Measurements from ENCODE around the gene RCAN1.
A peak's percentile ranks its signal among the peaks of the same experiment; 100 is the strongest.

The RCAN1 gene

GRCh38 chr21:34632498-34632897 is 17.6 kb upstream of the RCAN1 start:
- H3K4me1 Mint-ChIP-seq, result no peaks in the 10 kb centered on the region
- no peak for TF ChIP-seq CTCF (IDR thresholded peaks at IDR 0.05; ENCODE audit: unreplicated experiment in 3 of 3)
- peaks cover 15% of the 10 kb centered on the region for H3K27me3 Mint-ChIP-seq (ENCODE audit: low read depth)
- H3K9me3 Mint-ChIP-seq, result no peaks in the 10 kb centered on the region
- no peak overlapping the region for H3K4me3 Mint-ChIP-seq
- H3K27ac Mint-ChIP-seq, result no peak overlapping the region
- H3K36me3 Mint-ChIP-seq (ENCODE audit: low read depth), result no peaks in the 10 kb centered on the region

- Mint-ChIP-seq H3K27me3 (ENCODE audit: low read depth) (peaks cover 11% of the 10 kb centered on the region), H3K27ac (no peak overlapping the region), H3K9me3 (no peaks in the 10 kb centered on the region), H3K36me3 (ENCODE audit: low read depth) (no peaks in the 10 kb centered on the region), H3K4me1 (no peaks in the 10 kb centered on the region), H3K4me3 (no peak overlapping the region)
- peak; percentile 75 to 84 (median 80) for TF ChIP-seq CTCF (IDR thresholded peaks at IDR 0.05; ENCODE audit: unreplicated experiment in 3 of 3)
Measured at GRCh38 chr21:34630536-34631143, 15.7 kb upstream of the RCAN1 start.

GRCh38 chr21:34626131-34626530 is 11.2 kb upstream of the RCAN1 start:
- H3K9me3 Mint-ChIP-seq, result no peaks in the 10 kb centered on the region
- H3K36me3 Mint-ChIP-seq (ENCODE audit: low read depth), result no peaks in the 10 kb centered on the region
- no peak overlapping the region for H3K4me3 Mint-ChIP-seq
- no peak overlapping the region for H3K27ac Mint-ChIP-seq
- TF ChIP-seq CTCF (IDR thresholded peaks at IDR 0.05; ENCODE audit: unreplicated experiment in 3 of 3), result no peak
- H3K27me3 Mint-ChIP-seq (ENCODE audit: low read depth), result peaks cover 4% of the 10 kb centered on the region
- H3K4me1 Mint-ChIP-seq, result no peaks in the 10 kb centered on the region

- H3K9me3 Mint-ChIP-seq, result no peaks in the 10 kb centered on the region
Measured at GRCh38 chr21:34625030-34625593, 10.2 kb upstream of the RCAN1 start.

GRCh38 chr21:34623516-34623915 is 8.6 kb upstream of the RCAN1 start:
- Mint-ChIP-seq H3K9me3 (no peaks in the 10 kb centered on the region), H3K4me3 (no peak overlapping the region), H3K27ac (no peak overlapping the region), H3K36me3 (ENCODE audit: low read depth) (no peaks in the 10 kb centered on the region), H3K27me3 (ENCODE audit: low read depth) (peaks cover 4% of the 10 kb centered on the region), H3K4me1 (no peaks in the 10 kb centered on the region)
- TF ChIP-seq CTCF (IDR thresholded peaks at IDR 0.05; ENCODE audit: unreplicated experiment in 3 of 3), result no peak

More at GRCh38 chr21:34625030-34625593, 10.2 kb upstream of the RCAN1 start:
- Mint-ChIP-seq H3K27me3 (ENCODE audit: low read depth) (peaks cover 4% of the 10 kb centered on the region), H3K27ac (no peak overlapping the region), H3K4me1 (no peaks in the 10 kb centered on the region), H3K36me3 (ENCODE audit: low read depth) (no peaks in the 10 kb centered on the region), H3K4me3 (no peak overlapping the region)
- no peak for TF ChIP-seq CTCF (IDR thresholded peaks at IDR 0.05; ENCODE audit: unreplicated experiment in 3 of 3)

All from nephron (organoid).